GM12873 (cell line): ENCODE data around the gene METTL24.

Experiments
- CTCF ChIP-seq: IDR thresholded peaks from 2 replicates; pipeline ENCODE4 v1.5.1; 2012; ENCODE audit warnings: low read depth, mild to moderate bottlenecking, moderate library complexity, low read length, control low read depth; ENCODE audit not compliant: insufficient read depth; ENCODE audit errors: missing control alignments

METTL24 gene

GRCh38 chr6:110378552-110378951, 20.4 kb upstream of the METTL24 start:
- no peak for TF ChIP-seq CTCF

- TF ChIP-seq CTCF: no peak
These were observed 10.9 kb upstream of the METTL24 start for GRCh38 chr6:110369066-110369465.

- TF ChIP-seq CTCF: no peak
These were observed 10.1 kb upstream of the METTL24 start for GRCh38 chr6:110368284-110368683.

GRCh38 chr6:110367825-110368224, 9.7 kb upstream of the METTL24 start:
- TF ChIP-seq CTCF: no peak

- no peak for TF ChIP-seq CTCF
These were observed 8.8 kb upstream of the METTL24 start for GRCh38 chr6:110366975-110367374.

GRCh38 chr6:110366256-110366655, 8.1 kb upstream of the METTL24 start:
- TF ChIP-seq CTCF: no peak

GRCh38 chr6:110364364-110365105, 6.4 kb upstream of the METTL24 start:
- TF ChIP-seq CTCF: no peak
